ENCODE data around the gene STARD7.

DNA sequence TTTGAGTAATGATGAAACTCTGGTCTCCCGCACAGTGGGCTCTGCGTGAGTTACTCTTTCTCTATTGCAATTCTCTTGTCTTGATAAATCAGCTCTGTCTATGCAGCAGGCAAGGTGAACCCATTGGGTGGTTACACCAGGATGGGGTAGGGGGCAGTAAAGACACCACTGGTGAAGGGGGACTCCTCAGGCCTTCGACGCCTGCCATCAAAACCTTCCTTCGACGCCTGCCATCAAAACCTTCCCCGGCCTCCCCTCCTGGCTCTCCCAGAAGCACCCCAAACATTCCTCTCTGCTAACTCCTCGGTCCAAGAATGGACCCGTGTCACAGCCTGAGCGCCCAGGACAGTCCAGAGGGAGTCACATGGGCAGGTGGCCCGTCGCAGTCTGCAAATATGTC lies 4.8 kb upstream of the STARD7 start:
- TF ChIP-seq CTCF (IDR thresholded peaks at IDR 0.05; ENCODE audit: insufficient read depth, low read depth, low read length) (no peak), EZH2 (IDR thresholded peaks at IDR 0.05; ENCODE audit: insufficient read depth, low read length) (no peak)

All from astrocyte (in vitro differentiated cells and primary cell).